Muscle layer of duodenum (tissue), 2 donors: ENCODE measurements around the gene KCNQ5.

ENCODE experiments used
- H3K27ac ChIP-seq: one replicate; pipeline ENCODE4 v1.7.0; 2013; ENCODE audit warnings: mild to moderate bottlenecking, low read length
- H3K27me3 ChIP-seq: one replicate; pipeline ENCODE4 v1.7.0; 2013; ENCODE audit warnings: low read depth, mild to moderate bottlenecking, control low read depth, low read length
- H3K36me3 ChIP-seq, 2 donors: one replicate each; pipeline ENCODE4 v1.7.0; 2013; ENCODE audit warnings: low read length in 2 of 2, control low read depth in 1 of 2, mild to moderate bottlenecking in 1 of 2; ENCODE audit not compliant: insufficient read depth in 2 of 2, control insufficient read depth in 1 of 2
- H3K4me1 ChIP-seq, 2 donors: one replicate each; pipeline ENCODE4 v1.7.0; 2013; ENCODE audit warnings: low read length in 2 of 2, mild to moderate bottlenecking in 2 of 2, control low read depth in 1 of 2, moderate library complexity in 1 of 2; ENCODE audit not compliant: insufficient read depth in 2 of 2, control insufficient read depth in 1 of 2
- H3K4me3 ChIP-seq, 2 donors: one replicate each; pipeline ENCODE4 v1.7.0; 2013; ENCODE audit warnings: low read length in 2 of 2, low read depth in 1 of 2, mild to moderate bottlenecking in 1 of 2
- H3K9me3 ChIP-seq, 2 donors: one replicate each; pipeline ENCODE4 v1.7.0; 2013; ENCODE audit warnings: low read length in 2 of 2, control low read depth in 1 of 2, mild to moderate bottlenecking in 1 of 2; ENCODE audit not compliant: control insufficient read depth in 1 of 2
- donor health status: healthy.

KCNQ5 gene

DNA sequence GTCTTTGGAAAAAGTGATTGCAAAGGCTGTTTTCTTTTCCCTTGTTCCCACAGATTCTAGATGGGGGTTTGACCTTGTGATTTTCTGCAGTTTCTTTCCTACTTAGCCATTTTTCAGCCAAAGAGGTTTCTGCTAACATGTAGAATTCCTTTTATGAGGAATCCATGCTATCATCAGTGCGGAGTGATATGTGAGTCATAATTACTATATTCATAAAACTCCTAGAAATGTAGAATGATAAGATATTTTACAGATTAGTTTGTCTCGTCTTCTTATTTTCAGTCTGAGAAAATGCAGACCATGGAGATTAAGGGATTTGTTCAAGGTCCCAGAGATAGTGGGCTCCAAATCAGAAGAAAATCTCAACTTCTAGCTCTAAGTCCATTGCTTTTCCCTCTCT lies 98.6 kb downstream of the KCNQ5 start:
- Histone ChIP-seq H3K4me1 (no peaks in the 10 kb centered on the region), H3K27ac (no peak overlapping the region), H3K9me3 (no peaks in the 10 kb centered on the region), H3K4me3 (no peak overlapping the region), H3K27me3 (no peaks in the 10 kb centered on the region), H3K36me3 (no peaks in the 10 kb centered on the region)

DNA sequence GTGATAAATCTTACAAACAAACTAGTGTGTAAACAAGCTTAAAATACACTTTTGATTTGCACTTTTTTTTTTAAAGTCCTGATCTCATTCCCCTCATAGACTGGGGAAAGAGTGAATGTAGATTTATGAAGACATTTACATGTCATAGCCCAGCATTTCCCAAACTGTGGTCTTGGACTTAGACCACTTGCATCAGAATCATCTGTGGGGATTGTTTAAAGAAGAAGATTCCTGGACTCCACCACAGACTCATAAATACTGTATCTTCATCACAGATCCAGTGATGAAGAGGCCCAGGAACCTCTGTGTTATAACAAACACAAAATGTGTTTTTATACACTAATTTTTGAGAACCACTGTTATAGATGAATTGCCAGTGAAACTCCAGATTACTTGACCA lies 99.5 kb downstream of the KCNQ5 start:
- Histone ChIP-seq H3K27ac (no peak overlapping the region), H3K4me1 (no peaks in the 10 kb centered on the region), H3K36me3 (no peaks in the 10 kb centered on the region), H3K9me3 (no peaks in the 10 kb centered on the region), H3K4me3 (no peak overlapping the region), H3K27me3 (no peaks in the 10 kb centered on the region)

DNA sequence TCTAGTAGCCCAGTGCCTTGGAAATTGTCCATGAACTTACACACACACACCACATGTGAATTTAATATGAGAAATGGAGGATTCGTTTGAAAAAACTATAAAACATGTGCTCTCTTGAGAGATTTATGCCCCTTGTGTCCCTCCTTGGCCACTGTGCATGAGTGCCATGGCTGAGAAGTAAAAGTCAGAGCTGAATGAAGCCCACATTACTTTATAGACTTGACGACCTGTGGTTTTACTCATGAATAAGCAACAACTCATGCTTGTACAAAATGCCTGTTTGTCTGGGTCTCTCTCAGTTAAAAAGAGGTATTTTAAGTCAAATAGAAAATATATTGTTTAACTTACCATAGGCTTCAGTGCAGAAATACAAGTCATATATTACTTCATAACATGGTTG lies 102.7 kb downstream of the KCNQ5 start:
- H3K4me1 ChIP-seq: no peaks in the 10 kb centered on the region
- no peaks in the 10 kb centered on the region for H3K27me3 ChIP-seq
- no peak overlapping the region for H3K4me3 ChIP-seq
- H3K9me3 ChIP-seq: peaks cover 0 to 5% of the 10 kb centered on the region in 2 donors
- H3K36me3 ChIP-seq: no peaks in the 10 kb centered on the region
- no peak overlapping the region for H3K27ac ChIP-seq

DNA sequence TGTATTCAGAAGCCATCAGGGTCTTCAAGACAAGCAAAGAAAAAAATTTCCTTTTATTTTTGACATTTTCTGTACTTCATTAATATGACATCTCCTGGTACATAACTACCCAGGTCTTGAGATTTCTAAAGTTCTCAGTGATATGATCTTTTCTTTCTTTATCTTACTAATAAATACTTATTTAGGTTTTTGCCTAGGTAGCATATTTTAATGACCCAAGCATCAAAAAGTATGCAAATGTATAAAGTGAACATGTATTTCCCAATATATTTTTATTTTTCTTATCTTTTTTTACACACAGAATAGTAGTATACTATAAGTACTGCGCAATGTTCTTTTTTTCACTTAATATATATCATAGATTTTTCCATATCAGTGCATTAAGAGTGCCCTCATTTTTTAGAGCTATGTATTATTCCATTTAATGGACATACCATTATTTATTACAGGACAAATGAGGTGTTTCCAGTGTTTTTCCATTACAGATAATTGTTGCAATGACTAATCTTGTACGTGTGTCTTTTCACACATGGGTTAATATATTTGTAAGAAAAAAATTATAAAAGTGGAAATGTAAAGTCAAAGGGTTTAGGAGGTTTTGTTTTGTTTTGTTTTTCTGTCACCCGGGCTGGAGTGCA lies 107.0 kb downstream of the KCNQ5 start:
- Histone ChIP-seq H3K27ac (no peak overlapping the region), H3K9me3 (peaks cover 0 to 5% of the 10 kb centered on the region in 2 donors), H3K27me3 (no peaks in the 10 kb centered on the region), H3K4me3 (no peak overlapping the region), H3K36me3 (no peaks in the 10 kb centered on the region), H3K4me1 (no peaks in the 10 kb centered on the region)

DNA sequence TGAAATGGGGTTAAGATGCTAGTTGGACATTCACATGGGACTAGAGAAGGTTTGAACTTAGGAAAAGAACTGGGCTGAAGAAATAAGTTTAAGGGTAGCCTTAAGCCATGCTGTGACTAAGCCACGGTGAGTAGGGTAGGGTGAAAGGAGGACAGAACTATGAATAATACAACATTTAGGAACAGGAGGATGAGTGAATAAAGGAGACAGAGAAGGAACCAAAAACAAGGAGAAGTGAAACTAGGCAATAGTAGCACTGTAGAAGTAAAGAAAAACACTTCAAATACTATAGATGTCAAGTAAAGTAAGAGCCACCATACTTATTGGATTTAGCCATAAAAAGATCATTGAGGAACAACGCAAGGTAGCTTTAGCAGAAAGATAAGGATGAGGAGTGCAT lies 111.2 kb downstream of the KCNQ5 start:
- H3K27me3 ChIP-seq: no peaks in the 10 kb centered on the region
- H3K36me3 ChIP-seq: no peaks in the 10 kb centered on the region

DNA sequence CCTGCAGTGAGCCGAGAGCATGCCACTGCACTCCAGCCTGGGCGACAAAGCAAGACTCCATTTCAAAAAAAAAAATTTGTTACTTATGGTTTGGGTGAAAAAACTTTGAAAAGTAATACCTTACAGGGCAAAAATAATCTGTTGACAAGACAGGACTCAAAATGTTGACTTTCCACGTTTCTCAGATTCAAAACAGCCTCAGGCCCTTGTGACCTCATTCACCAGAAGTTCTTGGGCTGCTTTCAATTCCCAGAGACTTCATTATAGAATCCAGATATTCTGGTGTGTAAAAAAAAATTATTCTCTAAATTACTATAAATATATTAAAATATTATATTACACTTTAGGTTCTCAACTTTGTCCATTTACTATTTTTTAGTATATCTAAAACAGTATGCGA lies 116.2 kb downstream of the KCNQ5 start:
- no peaks in the 10 kb centered on the region for H3K4me1 ChIP-seq
- H3K36me3 ChIP-seq: no peaks in the 10 kb centered on the region
- no peaks in the 10 kb centered on the region for H3K27me3 ChIP-seq
- no peak overlapping the region for H3K4me3 ChIP-seq
- no peak overlapping the region for H3K27ac ChIP-seq
- no peaks in the 10 kb centered on the region for H3K9me3 ChIP-seq

More for the DNA sequence above, 111.2 kb downstream of the KCNQ5 start:
- no peak overlapping the region for H3K27ac ChIP-seq
- H3K4me1 ChIP-seq: no peaks in the 10 kb centered on the region
- peaks cover 0 to 5% of the 10 kb centered on the region in 2 donors for H3K9me3 ChIP-seq
- no peak overlapping the region for H3K4me3 ChIP-seq

DNA sequence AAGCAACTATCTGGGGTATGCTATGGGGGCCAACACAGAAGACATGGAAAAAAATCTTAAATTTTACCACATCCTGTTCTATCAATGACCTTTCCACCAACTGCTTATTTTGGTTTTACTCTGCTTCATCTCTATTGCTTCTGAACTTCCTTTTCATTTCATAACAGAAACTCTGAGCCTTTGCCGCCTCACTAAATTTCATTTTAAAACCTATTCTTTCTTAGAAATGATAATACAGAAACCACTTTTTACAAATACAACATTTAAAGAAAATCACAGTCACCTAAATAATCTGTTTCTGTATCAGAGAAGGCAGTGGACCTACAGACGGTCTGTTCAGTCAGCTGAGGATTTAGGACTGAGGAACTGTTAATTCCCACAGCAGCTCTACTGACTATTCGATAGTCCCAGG lies 117.5 kb downstream of the KCNQ5 start:
- no peak overlapping the region for H3K27ac ChIP-seq
- no peaks in the 10 kb centered on the region for H3K36me3 ChIP-seq
- H3K4me3 ChIP-seq: no peak overlapping the region
- no peaks in the 10 kb centered on the region for H3K4me1 ChIP-seq
- H3K9me3 ChIP-seq: no peaks in the 10 kb centered on the region
- no peaks in the 10 kb centered on the region for H3K27me3 ChIP-seq

DNA sequence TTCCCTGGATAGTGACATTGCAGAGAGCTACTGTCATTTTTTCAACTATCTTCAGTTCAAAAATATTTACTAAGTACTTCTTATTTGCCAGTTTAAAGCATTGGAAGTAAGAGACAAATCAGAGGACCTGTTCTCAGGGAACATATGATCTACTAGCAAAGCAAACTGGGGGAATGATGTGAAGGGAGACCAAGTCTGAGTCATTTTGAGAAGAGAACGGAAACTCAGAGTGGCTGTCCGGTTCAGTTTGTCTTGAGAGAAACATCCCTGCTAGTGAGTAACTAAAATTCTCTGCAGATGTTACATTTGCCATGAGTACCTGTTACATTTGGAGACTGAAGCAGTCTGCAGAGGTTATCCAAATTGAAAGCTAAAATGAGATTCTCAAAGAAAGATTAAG lies 118.3 kb downstream of the KCNQ5 start:
- Histone ChIP-seq H3K36me3 (no peaks in the 10 kb centered on the region), H3K27ac (no peak overlapping the region), H3K9me3 (no peaks in the 10 kb centered on the region), H3K4me1 (no peaks in the 10 kb centered on the region), H3K27me3 (no peaks in the 10 kb centered on the region), H3K4me3 (no peak overlapping the region)

DNA sequence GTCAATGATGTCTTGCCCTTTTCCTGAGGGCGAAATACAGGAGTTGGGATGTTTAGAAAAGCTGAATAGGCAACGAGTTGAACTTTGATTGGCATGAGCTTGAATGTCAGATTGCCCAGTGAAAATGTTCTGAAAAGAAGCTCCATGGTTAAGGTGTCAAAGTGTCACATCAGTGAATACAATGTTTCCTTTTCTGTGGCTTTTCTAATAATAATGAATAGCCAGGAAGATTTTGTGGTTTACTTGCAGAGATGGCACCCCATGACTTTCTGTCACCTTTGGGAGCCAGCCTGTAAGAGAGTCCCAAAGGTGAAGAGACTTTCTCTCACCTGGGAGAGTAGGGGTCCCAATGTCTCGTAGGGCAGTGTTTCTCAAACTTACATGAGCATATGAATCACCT lies 119.2 kb downstream of the KCNQ5 start:
- H3K27ac ChIP-seq: no peak overlapping the region
- H3K4me3 ChIP-seq: no peak overlapping the region
- no peaks in the 10 kb centered on the region for H3K4me1 ChIP-seq
- no peaks in the 10 kb centered on the region for H3K9me3 ChIP-seq
- no peaks in the 10 kb centered on the region for H3K36me3 ChIP-seq
- H3K27me3 ChIP-seq: no peaks in the 10 kb centered on the region

DNA sequence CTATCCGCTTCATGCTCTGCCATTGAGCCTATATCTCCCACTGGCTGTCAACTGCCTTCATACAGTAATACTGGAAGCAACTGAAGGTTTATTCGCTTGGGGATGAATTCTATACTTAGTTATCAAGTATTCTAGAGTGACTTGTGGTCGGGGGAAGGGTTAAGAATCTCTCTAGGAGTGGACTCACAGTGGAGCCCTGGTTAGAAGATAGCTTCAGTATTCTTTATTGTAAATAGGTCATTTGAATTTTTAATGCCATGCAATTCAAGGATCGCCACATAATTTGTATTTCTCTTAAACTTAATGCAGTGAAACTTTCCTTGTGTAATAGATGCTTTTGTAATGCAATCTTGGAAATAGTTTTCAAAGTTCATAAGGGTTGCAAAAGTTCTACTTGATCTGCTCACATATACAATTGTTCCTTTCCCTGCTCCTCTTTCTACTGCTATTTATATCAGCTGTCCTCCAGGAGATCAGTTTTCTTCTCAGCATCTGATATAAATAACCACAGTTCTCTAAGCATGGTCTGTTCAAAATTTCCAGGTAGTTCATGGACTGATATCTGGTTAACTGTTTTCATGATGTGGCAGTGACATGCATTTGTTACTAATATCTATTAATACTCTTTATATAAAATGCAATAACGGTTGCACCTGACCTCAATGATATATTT lies 120.3 kb downstream of the KCNQ5 start:
- Histone ChIP-seq H3K36me3 (no peaks in the 10 kb centered on the region), H3K27me3 (no peaks in the 10 kb centered on the region), H3K9me3 (no peaks in the 10 kb centered on the region), H3K4me3 (no peak overlapping the region), H3K4me1 (no peaks in the 10 kb centered on the region), H3K27ac (no peak overlapping the region)

DNA sequence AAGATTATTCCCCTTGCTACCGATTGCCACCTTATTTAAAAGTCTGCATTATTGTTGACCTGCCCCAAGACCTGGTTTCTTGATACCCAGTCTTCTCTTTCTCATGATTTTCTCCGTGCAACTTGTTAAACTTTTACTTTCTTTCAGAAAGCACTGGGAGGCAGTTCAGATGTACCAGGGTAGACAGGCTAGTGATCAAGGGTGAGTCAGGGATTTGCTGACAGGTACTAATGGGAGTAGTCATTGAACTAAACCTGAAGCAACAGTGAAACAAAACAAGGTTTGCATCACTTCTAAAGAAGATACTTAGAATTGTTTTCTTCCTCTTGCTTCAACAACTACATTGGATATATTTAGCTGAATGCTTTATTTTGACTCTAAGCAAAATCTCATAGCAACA lies 124.4 kb downstream of the KCNQ5 start:
- Histone ChIP-seq H3K27me3 (no peaks in the 10 kb centered on the region), H3K4me3 (no peak overlapping the region)

DNA sequence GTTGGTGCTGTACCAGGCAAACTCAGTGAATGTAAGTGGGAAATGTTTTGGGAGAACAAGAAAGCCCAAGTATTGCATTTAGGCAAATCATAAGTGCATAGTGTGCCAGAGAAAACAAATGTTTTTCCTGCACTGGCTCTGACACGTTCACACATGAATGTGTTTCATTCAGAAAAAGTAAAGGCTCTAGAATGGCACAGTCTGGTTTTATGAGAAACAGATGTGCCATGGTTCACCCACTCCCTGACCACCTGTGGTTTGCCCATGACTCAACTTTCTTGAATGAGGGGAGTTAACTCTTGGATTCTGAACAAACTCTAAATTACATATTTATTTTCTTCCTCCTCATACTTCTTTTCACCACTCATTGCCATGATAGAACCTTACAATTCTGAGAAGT lies 126.9 kb downstream of the KCNQ5 start:
- Histone ChIP-seq H3K9me3 (no peaks in the 10 kb centered on the region), H3K36me3 (no peaks in the 10 kb centered on the region), H3K27ac (no peak overlapping the region), H3K4me3 (no peak overlapping the region), H3K4me1 (no peaks in the 10 kb centered on the region), H3K27me3 (no peaks in the 10 kb centered on the region)

More for the DNA sequence above, 124.4 kb downstream of the KCNQ5 start:
- no peaks in the 10 kb centered on the region for H3K4me1 ChIP-seq
- H3K9me3 ChIP-seq: no peaks in the 10 kb centered on the region
- H3K36me3 ChIP-seq: no peaks in the 10 kb centered on the region
- no peak overlapping the region for H3K27ac ChIP-seq
